Activated CD4-positive, alpha-beta T cell treated with anti-CD3 and anti-CD28 coated beads, Interleukin-2, amount 50 U/mL, for 48 hours (primary cell): ENCODE data around the gene ABHD17B.
A peak's percentile ranks its signal among the peaks of the same experiment; 100 is the strongest.
"Not testable (repeated sequence)": the region's sequence is repeated elsewhere in the genome, so short reads cannot be mapped to it uniquely, and the experiment has no call there.

Experiments used
- DNase-seq, 2 experiments: peaks; one replicate each; pipeline ENCODE4 v3.0.0-alpha.2; 2020

ABHD17B gene

DNA sequence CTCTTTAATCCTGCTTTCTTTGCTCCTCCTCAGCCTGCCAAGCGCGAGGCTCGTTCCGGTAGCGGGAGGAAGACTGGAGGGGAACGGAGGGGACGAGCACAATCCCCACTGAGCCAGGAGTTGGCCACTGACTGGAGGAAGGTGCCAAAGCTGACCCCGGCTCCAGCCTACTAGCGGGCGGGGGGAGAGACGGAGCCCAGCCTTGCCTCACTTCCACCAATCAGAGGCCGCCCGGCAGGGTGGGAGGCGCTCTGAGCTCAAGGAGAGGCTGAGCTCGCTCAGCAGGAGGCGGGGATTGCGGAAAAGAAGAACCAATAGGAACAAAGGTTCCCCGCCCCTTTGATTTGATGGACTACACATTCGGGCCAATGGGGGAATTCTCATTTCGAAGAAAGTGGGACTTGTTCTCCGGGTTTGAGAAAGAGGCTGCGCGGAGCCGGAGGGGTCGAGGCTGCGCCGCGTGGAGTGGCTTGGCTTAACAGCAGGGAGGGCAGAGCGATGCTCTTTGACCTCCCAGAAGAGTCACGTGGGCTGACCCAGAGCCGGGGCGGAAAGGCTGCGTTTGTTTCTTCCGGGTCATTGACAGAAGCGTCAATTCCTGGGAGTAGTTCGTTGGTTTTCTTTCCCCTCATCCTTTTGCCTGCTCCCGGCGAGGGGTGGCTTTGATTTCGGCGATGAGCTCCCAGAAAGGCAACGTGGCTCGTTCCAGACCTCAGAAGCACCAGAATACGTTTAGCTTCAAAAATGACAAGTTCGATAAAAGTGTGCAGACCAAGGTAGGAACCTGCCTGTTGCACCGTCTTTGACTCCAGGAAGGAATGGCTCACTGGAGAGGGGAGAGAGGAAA lies at the start of gene ABHD17B, which contains the start of gene C9orf85:
Gene ABHD17B, minus strand, starts transcription at position 133 of the 847 bp plus-strand sequence. CDS start 36,113 bp downstream, outside the sequence.
Gene C9orf85, plus strand, starts transcription at position 579 of the 847 bp plus-strand sequence. Its CDS starts 96 bp downstream, at position 675.
- peak; percentile 95 to 98 for DNase-seq

DNA sequence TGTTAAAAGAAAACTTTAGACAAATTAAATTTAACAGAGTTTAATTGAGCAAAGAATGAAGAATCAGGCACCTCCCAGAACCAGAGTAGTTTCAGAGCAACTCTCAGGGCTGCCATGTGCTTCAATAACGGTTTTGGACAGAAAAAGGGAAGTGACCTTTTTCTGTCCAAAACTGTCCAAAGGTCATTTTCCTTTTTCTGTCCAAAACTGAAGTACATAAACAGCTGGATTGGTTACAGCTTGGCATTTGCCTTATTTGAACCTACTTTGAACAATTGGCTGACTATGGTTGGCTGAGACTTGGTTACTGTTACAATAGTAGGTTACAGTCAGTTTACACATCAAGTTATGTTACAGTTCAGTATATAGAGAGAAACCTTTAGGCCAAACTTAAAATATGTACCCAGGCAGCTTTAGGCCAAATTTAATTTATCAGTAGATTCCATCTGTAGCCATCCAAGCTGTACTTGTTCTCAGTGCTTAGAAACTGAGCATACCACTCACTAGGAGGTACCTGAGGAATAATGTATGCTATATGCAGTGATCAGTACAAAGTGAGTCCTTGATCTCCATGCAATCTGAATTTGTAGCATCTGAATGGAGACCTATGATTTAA lies 44.4 kb upstream of the ABHD17B start:
- DNase-seq, result no peak

DNA sequence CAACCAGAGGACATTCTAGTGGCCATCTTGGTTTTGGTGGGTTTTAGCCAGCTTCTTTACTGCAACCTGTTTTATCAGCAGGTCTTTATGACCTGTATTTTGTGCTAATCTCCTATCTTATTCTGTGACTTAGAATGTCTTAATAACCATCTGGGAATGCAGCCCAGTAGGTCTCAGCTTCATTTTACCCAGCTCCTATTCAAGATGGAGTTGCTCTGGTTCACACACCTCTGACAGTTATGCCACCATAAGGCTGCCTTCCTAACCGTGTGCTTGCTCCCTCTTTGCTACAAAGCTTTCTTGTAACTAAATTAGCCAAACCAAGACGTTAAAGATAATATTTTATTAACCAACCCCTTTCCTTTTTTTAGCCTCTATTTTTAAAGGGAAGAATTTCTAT lies 43.7 kb upstream of the ABHD17B start:
- not testable (repeated sequence) for DNase-seq

DNA sequence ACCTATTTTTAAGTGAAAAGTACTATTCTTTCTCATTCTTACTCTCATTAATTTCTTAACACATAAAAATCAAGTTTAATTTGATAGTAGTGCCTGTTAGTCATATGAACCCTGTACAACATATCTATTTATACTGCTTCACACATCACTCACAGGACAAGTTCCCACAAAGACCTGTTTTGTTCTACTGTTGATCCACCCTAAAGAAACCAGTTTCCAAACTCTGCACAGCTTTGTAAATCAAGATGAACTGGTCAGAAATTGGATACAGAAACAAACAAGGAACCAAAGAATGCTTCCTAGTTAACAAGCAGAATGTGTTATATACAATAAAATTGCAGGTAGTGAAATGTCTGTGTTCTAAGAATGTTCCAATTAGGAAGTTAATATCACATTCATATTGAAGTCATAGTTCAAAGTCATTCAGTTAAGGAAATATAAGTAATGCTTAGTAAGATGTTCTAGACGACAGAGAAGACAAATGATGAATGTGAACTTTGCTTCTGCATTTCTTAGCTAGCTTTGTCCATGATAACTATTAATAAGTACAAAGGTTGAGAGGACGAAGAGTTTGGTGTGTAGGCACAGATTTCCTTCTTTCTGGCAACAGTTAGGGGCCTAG lies 33.9 kb upstream of the ABHD17B start:
- DNase-seq, result no peak

DNA sequence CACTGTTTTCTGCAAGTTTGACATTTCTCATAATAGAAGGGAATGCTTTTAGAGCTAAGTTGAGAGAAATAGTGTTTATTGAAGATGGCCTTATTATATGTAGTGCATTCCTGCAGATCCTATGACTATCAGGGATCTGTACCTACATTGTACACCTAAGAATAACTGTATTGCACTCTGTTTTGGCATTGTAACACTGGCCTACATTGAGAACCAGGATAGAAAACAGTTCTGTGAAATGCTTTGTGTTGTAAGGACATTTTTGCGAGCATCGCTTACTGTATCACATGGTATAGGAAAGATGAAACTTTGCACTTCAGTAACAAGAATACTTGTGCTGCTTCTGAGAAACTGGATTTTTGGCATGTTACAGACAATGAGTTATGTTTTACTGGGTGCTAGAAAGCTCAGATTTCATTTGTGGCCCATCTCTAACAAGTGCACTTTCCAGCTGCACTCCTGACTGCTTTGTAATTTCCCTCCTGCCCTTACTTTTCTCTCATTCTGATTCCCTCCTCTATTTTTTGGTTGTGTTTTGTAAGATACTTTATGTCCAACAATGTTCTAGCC lies 31.1 kb upstream of the ABHD17B start:
- DNase-seq, result no peak

DNA sequence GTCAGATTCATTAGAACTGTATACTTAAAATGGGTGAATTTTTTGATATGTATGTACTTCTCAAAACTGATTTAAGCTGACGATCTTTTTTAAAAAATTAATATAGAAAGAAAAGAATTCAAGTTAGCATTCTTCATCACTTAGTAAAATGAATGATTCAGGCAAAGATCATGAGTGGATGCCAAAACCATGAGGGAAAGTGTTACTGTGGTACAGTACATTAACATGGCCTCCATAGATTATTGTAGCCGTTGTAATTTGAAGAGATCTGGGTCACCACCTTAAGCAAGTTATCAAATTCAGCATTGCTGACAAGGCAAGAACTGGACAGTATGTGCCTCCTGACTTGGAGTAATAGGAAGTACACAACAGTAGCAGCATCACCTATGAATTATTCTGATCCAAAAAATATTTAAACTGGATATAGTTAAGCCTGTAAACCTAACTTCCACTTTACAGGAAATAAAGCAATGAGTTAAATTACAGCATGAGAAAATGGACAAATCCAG lies 30.1 kb upstream of the ABHD17B start:
- DNase-seq, result no peak

DNA sequence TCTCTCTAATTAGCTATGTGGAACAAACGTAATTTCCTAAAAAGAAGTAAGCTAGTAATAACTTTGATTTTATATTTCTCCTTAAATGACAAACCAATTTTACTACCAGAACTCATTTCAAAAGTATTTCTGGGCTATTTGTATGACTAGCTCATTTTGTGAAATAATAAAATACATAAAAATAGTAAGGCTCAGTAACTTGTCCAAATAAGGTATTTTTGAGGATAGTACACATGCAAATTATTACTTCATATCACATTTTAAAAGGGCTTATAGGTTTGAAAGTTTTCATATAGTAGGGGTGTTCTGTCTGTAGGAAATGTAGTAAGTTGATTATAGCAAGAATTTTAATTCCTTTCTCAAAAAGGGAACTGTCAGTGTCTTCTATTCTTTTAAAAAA lies 26.9 kb upstream of the ABHD17B start:
- DNase-seq, result no peak

DNA sequence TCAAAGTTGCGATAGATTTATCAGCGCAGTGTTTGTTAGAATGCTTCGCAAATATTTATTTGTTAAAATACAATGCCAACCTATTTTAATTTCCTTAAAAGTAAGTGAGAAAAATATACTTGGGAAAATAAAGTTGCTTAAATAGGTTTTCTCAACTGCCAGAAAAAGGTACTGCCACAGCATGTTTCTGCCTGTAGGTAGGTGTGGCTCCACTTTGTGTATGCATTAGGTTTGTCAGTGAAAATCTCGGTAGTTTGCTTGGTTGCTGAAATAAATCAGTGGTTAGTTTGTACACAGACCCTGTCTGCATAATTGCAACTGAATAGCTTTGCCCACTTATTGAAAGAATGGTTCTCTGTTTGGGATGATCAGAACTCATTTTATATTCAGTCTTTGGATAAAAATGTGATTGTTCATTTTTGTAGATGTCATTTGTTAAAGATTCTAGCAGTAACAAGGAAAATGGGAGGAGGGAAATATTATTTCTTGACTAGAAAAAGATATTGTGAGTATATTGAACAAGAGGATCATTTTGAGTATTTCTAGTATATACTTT lies 26.2 kb upstream of the ABHD17B start:
- no peak for DNase-seq

DNA sequence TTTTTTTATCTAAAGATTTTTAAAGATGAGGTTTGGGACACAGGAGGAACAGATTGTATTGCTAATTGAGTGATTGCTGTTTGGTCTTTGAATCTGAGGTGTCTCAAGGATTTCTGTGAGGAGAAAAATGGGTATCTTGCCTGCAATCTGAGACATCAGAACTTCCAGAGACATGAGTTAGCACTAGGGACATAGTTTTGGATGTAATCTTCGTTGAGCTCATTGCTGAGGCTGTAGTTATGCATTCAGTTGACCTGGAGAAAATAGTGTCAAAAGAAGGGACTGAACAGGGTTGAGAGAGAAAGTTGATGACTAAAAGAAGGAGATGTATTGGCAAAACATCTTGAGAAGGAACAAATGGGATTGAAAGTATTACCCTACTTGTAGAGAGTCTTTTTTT lies 25.1 kb upstream of the ABHD17B start:
- DNase-seq, result no peak

DNA sequence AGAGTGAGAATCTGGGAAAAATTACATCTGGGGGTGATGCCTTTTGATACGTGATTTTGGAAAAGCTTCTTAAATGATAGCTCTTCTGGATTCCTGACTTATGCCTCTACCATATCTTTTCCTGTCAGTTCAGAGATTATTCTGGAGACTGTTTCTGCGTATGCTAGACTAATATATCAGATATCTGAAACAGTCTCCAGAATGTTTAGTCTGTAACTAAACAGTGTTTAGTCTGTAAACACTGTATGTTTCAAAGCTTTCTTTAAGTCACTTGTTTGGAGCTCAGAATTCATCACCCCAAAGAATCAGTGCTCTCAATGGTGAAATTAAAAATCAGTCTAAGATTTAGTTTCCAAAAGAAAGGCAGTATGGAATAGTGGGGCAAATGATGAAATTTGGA lies 20.2 kb upstream of the ABHD17B start:
- DNase-seq, result no peak

DNA sequence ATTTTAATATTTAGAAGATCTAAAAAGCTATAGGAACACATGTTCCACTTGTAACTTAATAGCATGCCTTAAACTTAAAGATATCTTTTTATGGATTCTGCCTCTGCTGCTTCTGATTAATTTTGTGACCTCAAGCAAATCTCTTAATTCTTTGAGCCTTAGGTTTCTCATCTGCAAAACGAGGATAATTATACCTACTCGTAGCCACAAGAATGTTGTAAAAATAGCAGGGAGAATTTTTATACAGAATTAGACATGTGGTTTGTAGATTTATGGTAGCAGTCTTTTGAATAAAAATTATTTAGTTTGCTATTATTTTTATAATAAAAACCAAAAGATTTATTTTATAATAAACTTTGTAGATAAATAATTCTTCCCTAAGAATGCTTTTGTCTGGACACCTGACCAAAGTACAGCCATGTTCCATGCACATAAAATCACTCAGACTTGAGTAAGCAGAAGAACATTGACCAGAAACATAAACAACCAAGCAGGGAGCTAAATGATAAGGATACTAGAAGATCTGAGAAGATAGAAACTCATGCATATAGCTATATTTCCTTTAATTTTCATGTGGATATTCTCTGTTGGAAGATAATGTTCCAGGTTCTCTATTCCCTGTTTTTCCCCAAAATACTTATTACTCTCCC lies 18.9 kb upstream of the ABHD17B start:
- no peak for DNase-seq

DNA sequence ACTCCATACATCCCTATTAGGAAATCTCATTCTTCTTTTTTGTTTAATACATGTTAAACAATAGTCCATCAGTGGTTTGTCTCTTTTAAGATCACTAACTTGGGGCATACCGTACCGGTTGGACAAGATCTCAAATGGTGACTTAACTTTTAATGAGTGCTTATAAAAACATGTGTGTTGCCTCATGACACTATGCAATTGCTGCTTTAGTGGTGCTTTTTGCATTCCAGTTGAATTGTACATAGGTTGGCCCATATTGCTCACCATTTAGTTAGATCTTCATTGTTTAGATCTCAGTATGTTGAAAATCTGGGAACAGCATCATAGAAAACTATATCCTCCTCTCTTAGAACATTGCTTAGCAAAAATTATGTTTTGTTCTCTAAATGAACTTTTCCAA lies 18.2 kb upstream of the ABHD17B start:
- DNase-seq, result no peak

DNA sequence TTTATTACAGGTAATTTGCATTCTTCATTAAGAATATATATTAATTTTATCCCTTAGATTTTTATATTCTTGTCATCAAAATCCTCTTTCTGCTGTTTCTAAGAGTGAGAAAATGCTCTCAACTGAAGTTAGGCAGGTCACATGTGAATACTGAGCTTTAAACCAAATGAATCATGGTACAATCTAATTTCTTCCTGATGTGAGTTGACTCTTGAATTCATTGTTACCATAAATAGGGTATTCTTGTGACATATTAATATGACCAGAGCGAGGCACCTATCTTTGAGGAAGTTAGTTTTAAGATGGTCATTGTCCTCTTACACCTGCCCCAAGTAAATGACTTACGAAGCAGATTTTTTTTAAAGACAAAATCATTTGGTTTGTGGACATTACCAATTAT lies 17.8 kb upstream of the ABHD17B start:
- no peak for DNase-seq

DNA sequence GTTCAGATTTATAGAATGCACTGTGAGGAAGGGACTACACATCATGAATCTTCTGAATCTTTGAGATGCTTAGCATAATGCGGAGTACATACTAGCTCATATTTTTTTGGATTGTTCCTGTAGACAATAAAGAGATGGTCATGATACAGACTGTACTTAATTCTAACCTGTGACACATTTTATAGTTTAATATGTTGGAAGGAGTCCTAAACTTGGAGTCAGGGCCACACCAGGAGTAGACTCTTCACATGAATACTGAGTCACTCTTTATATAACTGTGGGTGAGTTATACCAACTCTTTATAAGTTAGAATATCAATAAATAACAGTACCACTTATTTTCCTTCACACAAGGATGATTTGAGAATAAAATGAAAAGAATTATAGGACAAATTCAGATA lies 17.4 kb upstream of the ABHD17B start:
- DNase-seq, result no peak

DNA sequence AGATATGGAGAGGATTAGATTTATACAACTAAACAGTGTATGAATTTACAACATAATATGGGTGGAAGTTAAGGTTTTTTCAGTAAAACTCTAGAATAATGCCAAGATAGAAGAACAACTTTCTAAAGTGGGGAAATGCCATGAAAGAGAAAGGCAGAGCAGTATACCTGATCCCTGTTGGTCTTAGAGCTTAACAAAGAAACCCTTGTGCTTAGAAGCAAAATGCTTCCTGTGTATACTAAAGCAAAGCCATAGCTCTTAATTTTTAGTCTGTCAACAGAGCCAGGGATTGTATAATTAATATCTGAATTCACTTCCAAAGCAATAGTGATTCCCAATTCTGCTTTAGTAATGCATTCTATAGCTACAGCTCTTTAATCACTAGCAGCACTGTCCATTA lies 14.8 kb upstream of the ABHD17B start:
- DNase-seq, result no peak

DNA sequence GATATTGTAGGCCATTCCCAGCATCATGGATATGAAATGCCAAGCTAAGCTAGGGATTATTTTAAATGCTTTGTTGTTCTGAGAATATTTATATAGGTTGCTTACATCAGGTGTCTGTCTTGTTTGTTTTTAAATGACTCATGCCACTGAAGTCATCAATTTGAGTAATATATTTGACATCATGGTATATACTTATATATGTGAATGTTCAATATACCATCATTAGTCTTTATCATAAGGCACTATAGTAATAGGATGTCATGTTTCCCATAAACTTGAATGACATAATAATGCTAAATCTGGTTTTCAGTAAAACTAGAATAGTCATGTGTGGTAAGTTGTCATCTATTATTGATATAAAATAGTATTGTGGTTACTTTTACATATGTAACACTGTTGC lies 13.6 kb upstream of the ABHD17B start:
- DNase-seq, result no peak

DNA sequence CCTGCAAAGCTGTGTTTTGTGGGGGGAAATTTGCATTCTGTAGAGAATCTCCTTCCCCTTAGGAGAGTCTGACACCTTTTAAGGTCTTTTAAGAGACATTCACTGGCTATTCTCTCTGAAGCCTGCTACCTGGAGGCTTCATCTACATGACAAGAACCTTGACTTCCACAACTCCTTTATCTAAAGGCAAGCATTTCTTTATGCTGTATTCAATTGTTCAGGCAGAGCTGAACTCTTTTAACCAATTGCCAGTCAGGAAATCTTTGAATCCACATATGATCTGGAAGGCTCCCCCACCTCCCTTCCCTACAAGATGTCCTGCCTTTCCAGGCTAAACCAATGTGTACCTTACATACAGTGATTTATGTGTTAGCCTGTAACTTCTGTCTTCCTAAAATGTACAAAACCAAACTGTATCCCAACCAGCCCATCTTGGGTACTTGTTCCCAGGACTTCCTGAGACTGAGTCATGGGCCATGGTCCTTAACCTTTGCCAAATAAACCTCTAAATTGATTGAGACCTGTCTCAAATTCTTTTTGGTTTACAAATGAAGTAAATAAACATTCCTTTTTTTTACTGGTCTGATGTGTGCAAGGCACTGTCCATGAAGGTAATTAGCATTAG lies 10.3 kb upstream of the ABHD17B start:
- DNase-seq, result no peak

DNA sequence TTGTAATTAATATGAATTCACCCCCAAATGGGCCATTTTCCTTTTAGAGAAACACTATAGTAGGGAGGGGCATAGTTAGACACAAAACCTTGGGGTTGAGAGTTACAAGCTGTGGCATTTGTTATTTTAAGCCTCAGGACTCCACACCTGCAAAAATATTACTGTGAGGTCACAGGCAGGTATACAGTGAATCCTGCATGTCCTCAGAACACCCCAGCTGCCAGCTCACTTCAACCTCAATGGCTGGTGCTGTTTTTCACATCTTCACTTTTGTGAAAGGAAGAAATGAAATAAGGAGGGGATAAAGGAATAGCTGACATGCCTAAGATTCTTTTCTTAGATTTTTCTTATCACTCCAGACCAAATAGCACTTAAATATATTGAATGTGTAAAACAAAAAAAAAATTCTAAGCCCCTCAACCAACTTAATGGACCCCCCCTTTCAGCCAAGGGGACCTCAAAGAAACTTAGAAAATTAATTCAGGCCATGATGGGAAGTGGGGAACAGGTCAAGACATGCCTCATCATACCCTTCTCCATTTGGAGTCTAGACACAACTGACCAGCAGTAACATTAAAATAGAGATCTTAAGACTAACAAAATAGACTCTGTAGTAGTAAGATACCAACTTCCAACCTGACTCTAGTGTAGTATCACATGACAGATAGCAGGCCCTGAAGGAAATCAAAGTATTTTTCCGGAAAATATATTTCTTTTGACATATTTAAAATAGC lies 9.6 kb upstream of the ABHD17B start:
- DNase-seq, result no peak

DNA sequence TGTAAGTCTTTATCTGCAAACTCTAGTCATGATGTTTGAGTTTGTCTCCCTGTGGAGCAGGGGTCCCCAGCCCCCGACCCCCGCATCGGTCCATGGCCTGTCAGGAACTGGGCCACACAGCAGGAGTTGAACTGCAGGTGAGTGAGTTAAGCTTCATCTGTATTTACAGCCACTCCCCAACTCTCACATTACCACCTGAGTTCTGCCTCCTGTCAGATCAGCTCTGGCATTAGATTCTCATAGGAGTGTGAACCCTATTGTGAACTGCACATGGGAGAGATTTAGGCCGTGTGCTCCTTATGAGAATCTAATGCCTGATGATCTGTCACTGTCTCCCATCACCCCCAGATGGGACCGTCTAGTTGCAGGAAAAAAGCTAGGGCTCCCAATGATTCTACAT lies 7.4 kb upstream of the ABHD17B start:
- DNase-seq, result no peak

DNA sequence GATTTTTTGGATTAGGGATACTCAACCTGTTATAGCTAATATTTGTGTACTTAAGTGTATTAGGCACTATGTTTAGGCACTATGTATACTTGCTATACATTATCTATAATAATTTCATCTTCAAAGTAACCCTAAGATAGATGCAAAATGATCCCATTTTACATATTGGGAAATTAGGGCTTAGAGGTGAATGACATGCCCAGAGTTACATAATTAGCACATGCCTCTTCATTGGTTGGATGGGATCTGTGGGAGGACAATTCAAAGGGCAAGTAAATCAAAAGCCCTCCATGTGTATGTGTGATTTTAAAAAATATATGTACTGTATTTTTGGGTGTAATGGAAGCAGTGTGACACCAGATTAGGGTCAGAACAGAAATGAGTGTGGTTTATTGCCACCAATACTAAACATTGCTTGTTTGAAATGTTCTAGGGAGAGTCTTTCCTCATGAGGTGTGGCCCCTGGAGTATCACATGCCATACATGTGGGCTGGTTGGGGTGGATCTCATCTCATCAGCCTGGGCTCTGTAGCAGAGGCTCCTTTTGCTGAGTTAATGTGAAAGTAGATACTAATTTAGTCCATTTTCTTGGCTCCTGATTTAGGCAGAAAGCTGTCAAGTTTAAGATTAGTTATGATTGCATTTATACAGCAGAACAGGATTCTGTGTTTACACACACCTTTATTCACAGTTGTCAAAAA lies 6.0 kb upstream of the ABHD17B start:
- peak; percentile 21 to 41 for DNase-seq

DNA sequence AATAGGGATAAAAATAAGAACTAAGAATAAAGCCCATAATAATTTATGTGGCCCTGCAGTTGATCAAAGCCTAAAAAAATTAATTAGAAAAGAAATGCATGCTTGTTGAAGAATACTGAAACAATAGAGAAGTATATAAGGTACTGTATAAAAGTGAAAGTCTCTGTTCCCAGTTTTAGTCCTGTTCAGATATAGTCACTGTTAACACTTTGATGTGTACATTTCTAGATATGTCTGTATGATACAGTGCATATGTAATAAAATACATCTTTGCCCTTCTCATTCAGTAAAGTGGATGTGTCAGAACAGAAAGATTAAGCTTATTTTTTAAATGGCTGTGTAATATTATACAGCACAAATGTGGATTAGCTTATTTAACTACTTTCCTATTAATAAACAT lies 4.5 kb upstream of the ABHD17B start:
- no peak for DNase-seq
